Right lobe of liver (tissue), 6 donors: ENCODE results near the gene ZBTB6. TPM values are rescaled to one million over a fixed set of nuclear protein-coding genes. Genes with fewer than 3 reads are reported as not detected.
"Not testable (repeated sequence)": the region's sequence is repeated elsewhere in the genome, so short reads cannot be mapped to it uniquely, and the experiment has no call there.

Experiments used
- ATAC-seq, 4 donors: fragments of 200-7000 bp; cut with Tn5 transposase; one replicate each; pipeline ENCODE4 v1.9.1; 2020; ENCODE audit warnings: mild to moderate bottlenecking in 4 of 4, moderate library complexity in 4 of 4
- DNase-seq, 3 donors: peaks; one replicate each; pipeline ENCODE4 v3.0.0-alpha.2; 2020
- H3K27ac ChIP-seq, 3 donors: fragments of 200-600 bp; one replicate each; pipeline ENCODE4 v1.8.0; 2022
- H3K27me3 ChIP-seq, 2 donors: fragments of 200-600 bp; one replicate each; pipeline ENCODE4 v1.8.0; 2022
- H3K36me3 ChIP-seq, 4 donors: fragments of 200-600 bp; sonication (generic) in 1 of 4; one replicate each; pipeline versions ENCODE4 v1.5.1 to v1.8.0; 2017 to 2022; ENCODE audit warnings: control low read depth in 1 of 4
- H3K4me1 ChIP-seq, 4 donors: fragments of 200-600 bp; sonication (generic) in 1 of 4; one replicate each; pipeline versions ENCODE4 v1.5.1 to v1.8.0; 2017 to 2022; ENCODE audit warnings: control low read depth in 1 of 4
- H3K4me3 ChIP-seq, 3 donors: fragments of 200-600 bp; one replicate each; pipeline ENCODE4 v1.8.0; 2022
- H3K9me3 ChIP-seq, 4 donors: fragments of 200-600 bp; sonication (generic) in 1 of 4; one replicate each; pipeline versions ENCODE4 v1.5.1 to v1.8.0; 2017 to 2022; ENCODE audit warnings: control low read depth in 1 of 4
- CTCF ChIP-seq, 4 donors: fragments of 200-600 bp in 3 of 4; fragments of 450-650 bp in 1 of 4; IDR thresholded peaks; one replicate each; pipeline versions ENCODE4 v1.5.1 to v1.8.0; 2016 to 2022; ENCODE audit warnings: antibody characterized with exemption in 4 of 4, mild to moderate bottlenecking in 2 of 4
- POLR2A ChIP-seq: fragments of 450-650 bp; IDR thresholded peaks from one replicate; pipeline ENCODE4 v1.6.1; 2017; ENCODE audit warnings: antibody characterized with exemption, mild to moderate bottlenecking
- WGBS: methylation state at CpG from one replicate; pipeline ENCODE4 v1.1.6; 2018; ENCODE audit warnings: low coverage, low lambda C conversion rate; ENCODE audit not compliant: insufficient coverage; ENCODE audit errors: missing lambda C conversion rate; 5-methylcytosine and 5-hydroxymethylcytosine counted together
- intact Hi-C, 2 donors: fragments of 100-400 bp; cut with DNase I; formaldehyde crosslinking; loops; one replicate each; pipeline versions ENCODE4 v1.11.2 to v1.14.1; 2022
- total RNA-seq, 6 experiments: library from RNA; depleted of rRNA in 2 of 6; stranded (reverse); fragments of >200 nt in 2 of 6; fragmentation: NEBNext Ultra II Directional in 3 of 6; extraction: Animal tissue kit (Norgen Biotek cat#: 25700) in 3 of 6; gene quantifications; one replicate each; pipeline versions ENCODE4 v1.1.0 to v1.2.4, GENCODE V29; 2016 to 2023
- donor health status: DM: no; HTN: yes; CAD: no.
- donor health status: DM: no; HTN: no; CAD: no.
- donor health status: DM: no; HTN: no; CAD: no.
- donor health status: DM: no; HTN: yes; CAD: no.
- donor health status: DM: no; HTN: yes; CAD: no.

ZBTB6 gene
- total RNA-seq, 6 experiments from 2014 or later = 2.2 to 4.3 (median 2.7) TPM

- no peaks in the 10 kb centered on the region for H3K9me3 ChIP-seq
- H3K4me3 ChIP-seq = no peak overlapping the region
- ATAC-seq (no peak), DNase-seq (no peak)
- TF ChIP-seq POLR2A (no peak), CTCF (IDR thresholded peaks at IDR 0.05) (no peak)
- WGBS = 95% methylated on average over 3 of the region's 8 CpGs
- H3K27ac ChIP-seq = no peak overlapping the region
- H3K27me3 ChIP-seq = no peaks in the 10 kb centered on the region
- no peaks in the 10 kb centered on the region for H3K36me3 ChIP-seq
- H3K4me1 ChIP-seq = no peaks in the 10 kb centered on the region
- intact Hi-C loops = no loop called here
Observed at GRCh38 chr9:122922713-122923112, 9.6 kb upstream of the ZBTB6 start.

DNA sequence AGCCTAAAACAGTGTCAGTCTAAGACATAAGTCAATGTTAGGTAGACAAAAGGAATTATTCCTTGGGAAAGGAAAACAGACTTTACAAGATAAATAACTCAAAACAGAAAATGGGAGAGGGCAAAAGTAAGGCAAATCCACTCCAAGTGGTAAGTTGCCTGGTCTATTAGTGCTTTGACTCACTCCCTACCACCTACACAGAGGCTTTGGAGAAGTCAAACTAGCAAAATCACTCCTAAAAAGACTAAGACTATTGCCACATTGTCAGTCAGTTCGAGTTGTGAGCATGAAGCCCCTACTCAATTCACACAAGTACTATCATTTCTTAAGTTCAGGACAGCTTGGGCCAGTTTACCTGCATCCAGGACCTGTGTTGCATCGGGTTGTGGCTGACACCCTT lies 5.2 kb upstream of the ZBTB6 start:
- H3K27ac ChIP-seq = no peak overlapping the region
- no peak for ATAC-seq
- no peaks in the 10 kb centered on the region for H3K36me3 ChIP-seq
- no peak overlapping the region for H3K4me3 ChIP-seq
- no peaks in the 10 kb centered on the region for H3K27me3 ChIP-seq
- H3K4me1 ChIP-seq = no peaks in the 10 kb centered on the region
- WGBS = 80% methylated on average over 2 of the region's 2 CpGs
- DNase-seq = no peak
- TF ChIP-seq POLR2A = no peak
- TF ChIP-seq CTCF (IDR thresholded peaks at IDR 0.05) = no peak
- H3K9me3 ChIP-seq = no peaks in the 10 kb centered on the region
- intact Hi-C loops = no loop called here

DNA sequence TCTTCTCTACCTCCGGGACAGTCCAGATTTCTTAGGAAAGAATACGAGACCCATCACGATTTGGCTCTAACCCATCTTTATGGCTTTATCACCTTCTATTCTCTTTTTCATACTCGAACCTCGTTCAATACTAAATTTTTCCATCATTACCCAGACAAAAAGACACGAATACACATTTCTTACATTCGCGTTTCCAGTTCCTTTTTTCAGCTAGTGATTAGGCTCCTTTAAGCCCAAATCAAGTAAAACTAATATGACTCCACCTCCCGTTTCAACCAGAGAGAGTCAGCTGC lies 506 bp downstream of the ZBTB6 start:
- Histone ChIP-seq H3K27me3 (no peaks in the 10 kb centered on the region), H3K36me3 (peaks cover 0 to 10% (median 0%) of the 10 kb centered on the region in 4 donors), H3K4me1 (peaks cover 0 to 9% (median 0%) of the 10 kb centered on the region in 4 donors), H3K9me3 (no peaks in the 10 kb centered on the region), H3K4me3 (peak overlapping the region; percentile 82 to 90 (median 85)), H3K27ac (peak overlapping the region in 2 of 3 donors; percentile 53 to 70)
- no peak for DNase-seq
- intact Hi-C loops = no loop called here
- TF ChIP-seq POLR2A (no peak), CTCF (IDR thresholded peaks at IDR 0.05) (no peak)
- ATAC-seq = no peak
- WGBS = 1% methylated on average over 9 of the region's 9 CpGs

GRCh38 chr9:122906122-122906521 lies 7.0 kb downstream of the ZBTB6 start:
- intact Hi-C loops, H3K9me3 ChIP-seq, H3K27me3 ChIP-seq, H3K4me3 ChIP-seq, H3K36me3 ChIP-seq, ATAC-seq, DNase-seq, H3K27ac ChIP-seq: not testable (repeated sequence)
- peaks cover 0 to 12% (median 0%) of the 10 kb centered on the region in 4 donors for H3K4me1 ChIP-seq
- 95% methylated on average over 16 of the region's 16 CpGs for whole genome bisulfite sequencing

DNA sequence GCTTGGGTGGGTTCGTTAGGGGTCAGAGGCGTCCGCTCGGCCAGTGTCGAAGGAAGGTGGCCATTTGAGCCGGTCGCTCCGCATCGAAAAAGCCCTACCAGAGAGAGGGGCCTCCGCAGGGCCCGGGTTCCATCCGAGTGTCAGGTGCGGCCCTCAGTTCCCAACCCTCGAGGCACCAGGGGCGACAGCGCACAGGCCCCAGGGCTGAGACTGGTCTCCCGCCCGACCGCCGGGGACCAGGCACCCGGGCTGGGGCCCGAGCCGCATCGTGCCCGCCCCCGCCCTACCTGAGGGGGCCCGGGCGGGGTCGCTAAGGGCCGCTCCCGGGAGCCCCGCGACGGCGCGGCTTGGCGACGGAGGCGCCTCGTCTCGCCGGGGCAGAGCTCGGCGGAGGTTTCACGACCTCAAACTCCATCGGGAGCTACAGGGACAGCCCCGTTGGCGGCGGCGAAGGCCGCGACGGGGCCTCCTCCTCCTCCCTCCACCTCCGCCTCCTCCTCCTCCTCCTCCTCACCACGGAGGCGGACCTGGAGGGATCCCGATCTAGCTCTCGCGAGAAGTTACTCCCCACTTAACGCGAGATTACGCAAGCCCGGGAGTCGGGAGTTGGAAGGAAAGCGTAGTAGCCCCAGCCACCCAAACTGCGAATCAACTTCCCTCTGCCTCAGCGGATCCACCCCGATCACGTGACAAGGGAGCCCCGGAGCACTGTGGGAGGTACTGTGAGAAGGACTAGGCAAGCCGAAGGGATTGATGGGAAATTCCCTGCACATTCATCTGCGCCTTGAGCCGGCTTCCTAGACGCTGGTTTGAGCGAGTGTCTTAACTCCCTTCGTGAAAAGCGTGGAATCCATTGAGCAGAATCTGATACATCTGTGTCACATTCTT lies 8.1 kb downstream of the ZBTB6 start, which contains the start of gene RC3H2:
Gene RC3H2 (minus strand): TSS at position 537 of the 888 bp plus-strand sequence. CDS start 7,850 bp downstream, outside the sequence.
- peak within 1 kb of the TSS; percentile 87 to 94 (median 92) for H3K4me3 ChIP-seq
- DNase-seq (peak; percentile 96 to 99 (median 98)), ATAC-seq (peak; percentile 96 to 98 (median 97))
- no peaks in the 10 kb centered on the region for H3K9me3 ChIP-seq
- peaks cover 0 to 12% (median 0%) of the 10 kb centered on the region in 4 donors for H3K4me1 ChIP-seq
- intact Hi-C loops = no loop called here
- no peaks in the 10 kb centered on the region for H3K27me3 ChIP-seq
- WGBS = under 1% methylated on average over 16 of the region's 77 CpGs
- peak within 1 kb of the TSS; percentile 76 to 89 (median 86) for H3K27ac ChIP-seq
- H3K36me3 ChIP-seq = no peaks in the 10 kb centered on the region
- TF ChIP-seq CTCF (IDR thresholded peaks at IDR 0.05) = no peak
- TF ChIP-seq POLR2A = peak; percentile 93
